22Rv1 (cell line): ENCODE measurements around the gene RELA.

ENCODE experiments used
- H3K27ac ChIP-seq: fragments of 450-650 bp; 2 replicates; pipeline ENCODE4 v1.5.1; 2017
- ZFX ChIP-seq: fragments of 450-650 bp; IDR thresholded peaks from 2 replicates; pipeline ENCODE4 v1.6.1; 2017; ENCODE audit warnings: antibody characterized with exemption, borderline replicate concordance
- TF ChIP-seq, protein P1 (sequence below): fragments of 450-650 bp; IDR thresholded peaks from 2 replicates; pipeline ENCODE4 v1.5.1; 2017; ENCODE audit warnings: mild to moderate bottlenecking

Gene RELA

DNA sequence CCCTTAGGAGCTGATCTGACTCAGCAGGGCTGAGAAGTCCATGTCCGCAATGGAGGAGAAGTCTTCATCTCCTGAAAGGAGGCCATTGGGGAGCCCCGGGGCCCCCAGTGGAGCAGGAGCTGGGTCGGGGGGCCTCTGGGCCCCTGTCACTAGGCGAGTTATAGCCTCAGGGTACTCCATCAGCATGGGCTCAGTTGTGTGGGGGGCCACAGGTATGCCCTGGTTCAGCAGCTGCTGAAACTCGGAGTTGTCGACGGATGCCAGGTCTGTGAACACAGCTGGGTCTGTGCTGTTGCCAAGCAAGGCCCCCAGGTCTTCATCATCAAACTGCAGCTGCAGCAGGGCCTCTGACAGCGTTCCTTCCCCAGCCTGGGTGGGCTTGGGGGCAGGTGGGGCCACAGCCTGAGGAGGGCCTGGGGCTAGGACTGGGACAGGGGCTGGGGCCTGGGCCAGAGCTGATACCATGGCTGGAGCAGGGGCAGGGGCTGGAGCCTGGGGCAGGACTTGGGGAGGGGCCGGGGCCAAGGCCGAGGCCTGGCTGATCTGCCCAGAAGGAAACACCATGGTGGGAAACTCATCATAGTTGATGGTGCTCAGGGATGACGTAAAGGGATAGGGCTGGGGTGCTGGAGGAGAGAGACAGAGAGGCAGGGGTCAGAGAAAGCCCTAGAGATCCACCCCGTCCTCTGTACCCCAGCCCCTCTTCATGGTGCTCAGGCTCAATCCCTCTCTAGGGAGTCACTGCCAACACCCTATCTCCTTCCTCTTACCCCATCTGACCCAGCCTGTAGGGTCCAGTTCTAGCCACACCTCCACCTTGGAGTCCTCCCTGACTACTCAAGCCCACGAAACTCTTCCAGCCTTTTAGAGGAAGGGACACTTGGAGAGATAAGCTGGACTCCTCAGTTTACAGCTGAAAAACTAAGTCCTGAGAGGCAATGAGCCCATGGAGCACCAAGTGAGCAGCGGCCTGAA, 8.1 kb downstream of the RELA start:
- TF ChIP-seq ZFX, result no peak
- TF ChIP-seq, protein P1, sequence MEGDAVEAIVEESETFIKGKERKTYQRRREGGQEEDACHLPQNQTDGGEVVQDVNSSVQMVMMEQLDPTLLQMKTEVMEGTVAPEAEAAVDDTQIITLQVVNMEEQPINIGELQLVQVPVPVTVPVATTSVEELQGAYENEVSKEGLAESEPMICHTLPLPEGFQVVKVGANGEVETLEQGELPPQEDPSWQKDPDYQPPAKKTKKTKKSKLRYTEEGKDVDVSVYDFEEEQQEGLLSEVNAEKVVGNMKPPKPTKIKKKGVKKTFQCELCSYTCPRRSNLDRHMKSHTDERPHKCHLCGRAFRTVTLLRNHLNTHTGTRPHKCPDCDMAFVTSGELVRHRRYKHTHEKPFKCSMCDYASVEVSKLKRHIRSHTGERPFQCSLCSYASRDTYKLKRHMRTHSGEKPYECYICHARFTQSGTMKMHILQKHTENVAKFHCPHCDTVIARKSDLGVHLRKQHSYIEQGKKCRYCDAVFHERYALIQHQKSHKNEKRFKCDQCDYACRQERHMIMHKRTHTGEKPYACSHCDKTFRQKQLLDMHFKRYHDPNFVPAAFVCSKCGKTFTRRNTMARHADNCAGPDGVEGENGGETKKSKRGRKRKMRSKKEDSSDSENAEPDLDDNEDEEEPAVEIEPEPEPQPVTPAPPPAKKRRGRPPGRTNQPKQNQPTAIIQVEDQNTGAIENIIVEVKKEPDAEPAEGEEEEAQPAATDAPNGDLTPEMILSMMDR, result no peak
- H3K27ac ChIP-seq, result peak overlapping the region; percentile 95

DNA sequence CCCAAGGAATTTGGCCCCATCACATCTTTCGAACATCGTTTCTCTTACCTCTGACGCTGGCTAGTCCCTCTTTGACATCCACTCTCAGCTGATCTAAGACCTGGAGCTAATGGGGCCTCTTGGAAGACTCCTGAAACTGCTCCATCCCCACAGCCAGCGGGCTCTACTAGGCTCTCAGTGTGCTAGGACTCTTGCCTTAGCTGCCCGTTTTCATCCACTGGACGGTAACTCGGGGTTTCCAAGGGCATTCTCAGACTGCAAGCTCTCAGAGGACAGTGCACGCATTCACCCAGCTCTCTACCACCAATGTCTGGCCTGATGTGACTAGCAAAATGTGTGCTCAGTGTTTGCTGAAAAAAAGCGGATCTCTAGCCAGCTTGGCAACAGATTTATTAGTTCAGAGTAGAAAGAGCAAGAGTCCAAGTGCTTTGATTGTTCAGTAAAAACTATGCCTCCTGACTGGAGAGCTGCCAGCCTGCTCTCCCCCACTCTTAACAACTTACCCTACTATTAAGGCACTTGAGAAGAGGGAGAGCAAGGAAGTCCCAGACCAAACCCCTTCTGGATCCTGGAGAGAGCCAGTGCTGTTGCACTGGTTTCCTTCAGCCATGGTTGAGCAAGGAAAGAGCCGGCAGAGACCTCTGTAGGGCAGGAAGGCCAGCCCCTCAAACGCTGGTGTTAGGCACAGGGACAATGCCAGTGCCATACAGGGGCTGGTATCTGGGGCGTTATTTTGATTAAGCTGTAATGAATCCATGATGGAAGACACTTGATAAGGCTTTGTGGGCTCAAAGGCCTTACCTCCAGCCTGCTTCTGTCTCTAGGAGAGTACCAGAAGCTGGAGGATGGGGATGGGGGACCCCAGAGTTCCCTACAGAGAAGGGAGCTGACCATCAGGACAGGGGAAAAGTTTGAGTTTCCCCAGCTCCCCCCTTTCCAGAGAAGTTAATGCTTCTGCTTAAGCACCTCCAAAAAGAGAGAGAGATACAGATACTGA, 9.2 kb downstream of the RELA start:
- peak overlapping the region; percentile 95 for H3K27ac ChIP-seq
- TF ChIP-seq ZFX, result no peak
- TF ChIP-seq, protein P1, result no peak

DNA sequence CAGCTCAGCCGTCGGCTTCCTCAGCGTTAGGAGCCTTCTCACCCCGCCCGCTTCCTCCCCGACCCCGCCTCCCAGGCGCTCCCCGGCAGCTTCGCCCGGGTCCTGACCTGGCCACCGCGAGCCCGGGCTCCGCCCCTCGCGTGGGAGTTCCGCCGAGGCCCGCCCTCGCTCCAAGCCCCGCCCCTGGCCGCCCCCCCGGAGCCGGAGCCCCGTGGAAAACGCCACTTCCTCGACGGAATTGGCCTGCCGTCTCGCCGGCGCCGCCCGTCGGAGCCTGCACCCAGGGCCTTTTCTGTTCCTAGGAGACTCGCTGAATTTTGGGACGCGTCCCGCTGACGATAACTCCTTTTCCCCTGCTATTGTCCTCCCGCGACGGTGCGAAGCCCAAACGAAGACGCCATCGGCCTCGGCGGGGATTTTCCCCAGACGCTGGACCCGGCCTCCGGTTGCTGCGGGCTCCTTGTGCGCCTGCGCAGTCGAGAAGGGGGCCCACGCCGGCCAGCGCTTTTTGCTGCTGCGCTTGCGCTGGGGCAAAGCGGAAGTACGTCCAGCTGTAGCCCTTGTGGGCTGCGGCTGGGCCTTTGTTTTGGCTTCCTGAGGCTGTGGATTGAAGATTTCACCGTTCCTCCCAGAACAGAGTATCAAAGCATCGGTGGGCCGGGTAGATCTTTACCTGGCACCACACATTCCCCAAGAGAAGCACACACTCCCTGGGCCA, 10.0 kb downstream of the RELA start:
- peak overlapping the region; percentile 95 for H3K27ac ChIP-seq
- TF ChIP-seq ZFX, result no peak
- TF ChIP-seq, protein P1, result 0 out of 2 replicates have a peak, but pooled peaks have one; percentile 4

DNA sequence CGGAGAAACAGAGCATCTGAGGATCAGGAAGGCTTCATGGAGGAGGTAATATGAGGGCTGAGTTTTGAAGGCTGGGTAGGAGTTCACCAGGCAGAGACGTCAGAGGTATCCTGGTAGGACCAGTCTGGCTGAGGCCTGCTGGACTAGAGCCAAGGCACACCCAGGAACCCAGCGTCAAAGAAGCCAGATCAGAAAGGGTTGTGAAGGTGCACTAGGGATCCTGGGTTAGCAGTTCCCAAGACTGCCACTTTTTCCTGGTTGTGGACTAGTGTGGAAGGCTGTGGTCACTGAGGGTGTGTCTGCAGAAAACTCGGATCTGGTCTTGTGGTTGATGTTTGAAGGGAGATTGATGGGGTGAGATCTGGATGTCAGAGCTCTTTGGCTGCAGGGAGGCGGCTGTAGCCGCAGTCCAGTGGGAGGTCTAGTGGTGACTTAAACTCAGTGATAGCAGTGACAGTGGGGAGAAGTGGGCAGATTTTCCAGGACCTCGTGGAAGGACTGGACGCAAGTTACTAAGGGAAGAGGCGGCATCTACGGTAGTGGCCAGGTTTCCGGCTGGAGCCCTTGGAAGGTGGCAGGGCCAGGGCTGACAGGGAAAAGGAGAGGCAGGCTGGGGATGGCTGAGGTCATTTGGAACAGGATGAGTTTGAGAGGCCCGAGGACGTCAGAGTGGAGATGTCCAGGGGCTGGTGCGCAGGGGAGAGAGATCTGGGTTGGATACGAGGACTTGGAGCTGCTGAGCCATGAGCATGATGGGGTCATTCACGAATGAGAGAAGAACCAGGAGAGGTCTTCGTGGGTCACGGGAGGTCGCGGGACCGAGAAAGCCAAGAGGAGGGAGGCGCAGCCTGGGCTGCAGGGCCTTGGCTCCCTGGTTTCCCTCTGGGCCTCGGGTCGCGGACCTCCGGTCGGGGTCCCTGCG, 10.9 kb downstream of the RELA start:
- H3K27ac ChIP-seq, result peak overlapping the region; percentile 95
- TF ChIP-seq ZFX, result no peak
- TF ChIP-seq, protein P1, result no peak

DNA sequence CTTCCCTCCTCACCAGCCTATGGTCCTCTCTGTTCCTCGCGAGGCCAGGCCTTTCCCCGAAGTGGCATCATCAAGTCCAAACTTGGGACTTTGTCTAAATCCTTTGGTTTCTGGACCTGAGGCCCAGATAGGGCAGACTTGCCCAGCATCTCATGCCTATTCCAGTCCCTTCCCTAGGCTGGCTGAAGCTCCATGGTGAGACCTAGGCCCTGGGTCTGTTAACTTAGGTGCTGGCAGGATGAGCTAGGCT, 11.5 kb downstream of the RELA start:
- no peak for TF ChIP-seq ZFX
- TF ChIP-seq, protein P1, result no peak
- H3K27ac ChIP-seq, result peak overlapping the region; percentile 95
